Vagina (tissue), 2 donors: Measurements from ENCODE around the gene UBAP2L.

ENCODE experiments used
- POLR2AphosphoS5 ChIP-seq, 2 donors: sonication (generic); formaldehyde crosslinking; IDR thresholded peaks; one replicate each; pipeline ENCODE4 v1.9.0; 2017; ENCODE audit warnings: antibody characterized with exemption in 2 of 2, mild to moderate bottlenecking in 2 of 2, low read depth in 1 of 2; ENCODE audit not compliant: insufficient read depth in 1 of 2
- TF ChIP-seq, protein P1 (sequence below), 3 experiments: fragments of 450-650 bp in 2 of 3; fragments of 200-600 bp in 1 of 3; sonication (generic) in 1 of 3; IDR thresholded peaks; one replicate each; pipeline ENCODE4 v1.5.1; 2017 to 2019; ENCODE audit warnings: antibody characterized with exemption in 3 of 3, mild to moderate bottlenecking in 2 of 3, moderate library complexity in 2 of 3

DNA sequence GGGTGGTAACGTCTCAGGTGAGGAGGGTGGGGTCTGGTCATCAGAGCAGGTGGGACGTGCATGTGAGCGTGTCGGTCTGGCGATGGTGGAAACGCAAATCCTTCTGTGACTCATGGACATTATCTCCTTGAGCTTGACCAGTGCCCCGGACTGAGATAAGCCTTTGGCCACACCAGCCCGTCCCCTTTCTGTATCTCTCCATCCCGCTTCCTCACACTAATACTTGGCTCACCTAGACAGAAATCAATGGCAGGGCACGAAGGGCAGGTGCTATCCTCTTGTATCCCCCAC lies 92.3 kb downstream of the UBAP2L start:
- no peak for TF ChIP-seq POLR2AphosphoS5 (IDR thresholded peaks at IDR 0.05; ENCODE audit: insufficient read depth in 1 of 2, low read depth in 1 of 2)
- TF ChIP-seq, protein P1, sequence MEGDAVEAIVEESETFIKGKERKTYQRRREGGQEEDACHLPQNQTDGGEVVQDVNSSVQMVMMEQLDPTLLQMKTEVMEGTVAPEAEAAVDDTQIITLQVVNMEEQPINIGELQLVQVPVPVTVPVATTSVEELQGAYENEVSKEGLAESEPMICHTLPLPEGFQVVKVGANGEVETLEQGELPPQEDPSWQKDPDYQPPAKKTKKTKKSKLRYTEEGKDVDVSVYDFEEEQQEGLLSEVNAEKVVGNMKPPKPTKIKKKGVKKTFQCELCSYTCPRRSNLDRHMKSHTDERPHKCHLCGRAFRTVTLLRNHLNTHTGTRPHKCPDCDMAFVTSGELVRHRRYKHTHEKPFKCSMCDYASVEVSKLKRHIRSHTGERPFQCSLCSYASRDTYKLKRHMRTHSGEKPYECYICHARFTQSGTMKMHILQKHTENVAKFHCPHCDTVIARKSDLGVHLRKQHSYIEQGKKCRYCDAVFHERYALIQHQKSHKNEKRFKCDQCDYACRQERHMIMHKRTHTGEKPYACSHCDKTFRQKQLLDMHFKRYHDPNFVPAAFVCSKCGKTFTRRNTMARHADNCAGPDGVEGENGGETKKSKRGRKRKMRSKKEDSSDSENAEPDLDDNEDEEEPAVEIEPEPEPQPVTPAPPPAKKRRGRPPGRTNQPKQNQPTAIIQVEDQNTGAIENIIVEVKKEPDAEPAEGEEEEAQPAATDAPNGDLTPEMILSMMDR (IDR thresholded peaks at IDR 0.05): no peak
